Lower lobe of right lung (tissue), 2 donors: Measurements from ENCODE around the gene FRYL. TPM values are rescaled to one million over a fixed set of nuclear protein-coding genes. Genes with fewer than 3 reads are reported as not detected.

Experiments
- ATAC-seq, 2 donors: fragments of 200-7000 bp; cut with Tn5 transposase; one replicate each; pipeline ENCODE4 v1.9.1; 2020 to 2022; ENCODE audit warnings: mild to moderate bottlenecking in 2 of 2, moderate library complexity in 2 of 2
- DNase-seq: peaks from one replicate; pipeline ENCODE4 v3.0.0-alpha.2; 2020
- H3K27ac ChIP-seq: fragments of 200-600 bp; one replicate; pipeline ENCODE4 v1.8.0; 2022
- H3K27me3 ChIP-seq: fragments of 200-600 bp; one replicate; pipeline ENCODE4 v1.8.0; 2022; ENCODE audit warnings: low read depth
- H3K36me3 ChIP-seq: fragments of 200-600 bp; one replicate; pipeline ENCODE4 v1.8.0; 2022; ENCODE audit warnings: mild to moderate bottlenecking
- H3K4me1 ChIP-seq: fragments of 200-600 bp; one replicate; pipeline ENCODE4 v1.8.0; 2022
- H3K4me3 ChIP-seq: fragments of 200-600 bp; one replicate; pipeline ENCODE4 v1.8.0; 2022; ENCODE audit warnings: mild to moderate bottlenecking
- H3K9me3 ChIP-seq: fragments of 200-600 bp; one replicate; pipeline ENCODE4 v1.8.0; 2022
- CTCF ChIP-seq: fragments of 200-600 bp; IDR thresholded peaks from one replicate; pipeline ENCODE4 v1.8.0; 2022; ENCODE audit warnings: antibody characterized with exemption, mild to moderate bottlenecking
- intact Hi-C: fragments of 100-400 bp; cut with DNase I; formaldehyde crosslinking; loops from one replicate; pipeline ENCODE4 v1.11.0; 2022
- total RNA-seq: library from RNA; stranded (reverse); fragmentation: NEBNext Ultra II Directional; extraction: Animal tissue kit (Norgen Biotek cat#: 25700); gene quantifications from one replicate; pipeline ENCODE4 v1.2.1, GENCODE V29; 2021
- donor health status: DM: no; HTN: yes; CAD: no; lungs with severe emphysema.

The FRYL gene
- total RNA-seq, 1 donor from 2014 or later, result 85.0 TPM

- H3K27ac ChIP-seq, result no peak overlapping the region
- no peaks in the 10 kb centered on the region for H3K27me3 ChIP-seq
- no peaks in the 10 kb centered on the region for H3K9me3 ChIP-seq
- H3K4me1 ChIP-seq, result no peaks in the 10 kb centered on the region
- no peak overlapping the region for H3K4me3 ChIP-seq
- TF ChIP-seq CTCF, result no peak
- intact Hi-C loops, result no loop called here
- no peak for DNase-seq
- ATAC-seq, result no peak
- peaks cover 96% of the 10 kb centered on the region for H3K36me3 ChIP-seq
Observed at GRCh38 chr4:48518143-48518542, 261.9 kb downstream of the FRYL start.

GRCh38 chr4:48509543-48509942 lies 270.5 kb downstream of the FRYL start:
- Histone ChIP-seq H3K27me3 (no peaks in the 10 kb centered on the region), H3K4me1 (no peaks in the 10 kb centered on the region), H3K9me3 (no peaks in the 10 kb centered on the region), H3K4me3 (no peak overlapping the region), H3K27ac (no peak overlapping the region), H3K36me3 (peaks cover 94% of the 10 kb centered on the region)
- intact Hi-C loops, result no loop called here
- ATAC-seq (no peak), DNase-seq (no peak)
- no peak for TF ChIP-seq CTCF

- no peak for TF ChIP-seq CTCF
- no peak for ATAC-seq
- no peaks in the 10 kb centered on the region for H3K9me3 ChIP-seq
Observed at GRCh38 chr4:48506716-48507115, 273.4 kb downstream of the FRYL start.

GRCh38 chr4:48504352-48504751 lies 275.7 kb downstream of the FRYL start:
- H3K36me3 ChIP-seq, result peaks cover 92% of the 10 kb centered on the region
- no peak for ATAC-seq
- no peaks in the 10 kb centered on the region for H3K9me3 ChIP-seq
- H3K4me3 ChIP-seq, result no peak overlapping the region
- DNase-seq, result no peak
- TF ChIP-seq CTCF, result no peak
- no peak overlapping the region for H3K27ac ChIP-seq
- H3K27me3 ChIP-seq, result no peaks in the 10 kb centered on the region
- H3K4me1 ChIP-seq, result no peaks in the 10 kb centered on the region
- intact Hi-C loops, result no loop called here

More at GRCh38 chr4:48506716-48507115, 273.4 kb downstream of the FRYL start:
- peaks cover 92% of the 10 kb centered on the region for H3K36me3 ChIP-seq
- DNase-seq, result no peak
- intact Hi-C loops, result no loop called here
- H3K27me3 ChIP-seq, result no peaks in the 10 kb centered on the region
- H3K4me1 ChIP-seq, result no peaks in the 10 kb centered on the region
- H3K27ac ChIP-seq, result no peak overlapping the region
- no peak overlapping the region for H3K4me3 ChIP-seq

- TF ChIP-seq CTCF, result no peak
- Histone ChIP-seq H3K36me3 (peaks cover 92% of the 10 kb centered on the region), H3K4me3 (no peak overlapping the region), H3K9me3 (no peaks in the 10 kb centered on the region), H3K4me1 (no peaks in the 10 kb centered on the region), H3K27me3 (no peaks in the 10 kb centered on the region), H3K27ac (no peak overlapping the region)
- DNase-seq (no peak), ATAC-seq (no peak)
- intact Hi-C loops, result no loop called here
Observed at GRCh38 chr4:48504026-48504330, 276.1 kb downstream of the FRYL start.
